ENCODE data around the gene HSPA14.

DNA sequence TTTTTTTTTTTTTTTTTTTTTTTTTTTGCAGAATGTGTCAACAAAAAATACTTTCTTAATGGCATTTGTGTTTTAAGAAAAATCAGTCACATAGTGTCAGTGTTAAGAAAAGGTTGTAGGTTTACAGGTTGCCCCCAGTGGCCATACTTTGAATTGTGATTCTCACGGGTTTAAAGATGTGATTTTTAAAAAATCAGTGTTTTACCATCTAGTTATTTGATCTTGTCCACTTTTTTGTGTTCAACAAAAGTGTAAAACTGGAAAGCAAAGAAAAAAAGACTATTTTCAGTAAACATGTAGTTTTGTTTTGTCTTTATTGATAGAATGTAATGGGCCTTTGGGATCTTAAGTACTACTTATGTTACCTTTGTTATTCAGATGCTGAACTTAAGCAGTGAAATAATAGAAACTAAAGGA lies 66.2 kb downstream of the HSPA14 start:
- TF ChIP-seq HNF4G (IDR thresholded peaks at IDR 0.05) (no peak), GABPA (IDR thresholded peaks at IDR 0.05 in 1 of 2, conservative IDR thresholded peaks at IDR 0.05 in 1 of 2) (no peak), EGR1 (IDR thresholded peaks at IDR 0.05; ENCODE audit: low read depth in 2 of 2) (no peak), YY1 (IDR thresholded peaks at IDR 0.05) (no peak), RAD21 (IDR thresholded peaks at IDR 0.05) (peak; percentile 55 to 57), TAF1 (conservative IDR thresholded peaks at IDR 0.05) (no peak)
- TF ChIP-seq, protein P1, sequence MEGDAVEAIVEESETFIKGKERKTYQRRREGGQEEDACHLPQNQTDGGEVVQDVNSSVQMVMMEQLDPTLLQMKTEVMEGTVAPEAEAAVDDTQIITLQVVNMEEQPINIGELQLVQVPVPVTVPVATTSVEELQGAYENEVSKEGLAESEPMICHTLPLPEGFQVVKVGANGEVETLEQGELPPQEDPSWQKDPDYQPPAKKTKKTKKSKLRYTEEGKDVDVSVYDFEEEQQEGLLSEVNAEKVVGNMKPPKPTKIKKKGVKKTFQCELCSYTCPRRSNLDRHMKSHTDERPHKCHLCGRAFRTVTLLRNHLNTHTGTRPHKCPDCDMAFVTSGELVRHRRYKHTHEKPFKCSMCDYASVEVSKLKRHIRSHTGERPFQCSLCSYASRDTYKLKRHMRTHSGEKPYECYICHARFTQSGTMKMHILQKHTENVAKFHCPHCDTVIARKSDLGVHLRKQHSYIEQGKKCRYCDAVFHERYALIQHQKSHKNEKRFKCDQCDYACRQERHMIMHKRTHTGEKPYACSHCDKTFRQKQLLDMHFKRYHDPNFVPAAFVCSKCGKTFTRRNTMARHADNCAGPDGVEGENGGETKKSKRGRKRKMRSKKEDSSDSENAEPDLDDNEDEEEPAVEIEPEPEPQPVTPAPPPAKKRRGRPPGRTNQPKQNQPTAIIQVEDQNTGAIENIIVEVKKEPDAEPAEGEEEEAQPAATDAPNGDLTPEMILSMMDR (IDR thresholded peaks at IDR 0.05; ENCODE audit: low read depth, low read length, missing input control) = peak; percentile 47
- TF ChIP-seq, protein P2, sequence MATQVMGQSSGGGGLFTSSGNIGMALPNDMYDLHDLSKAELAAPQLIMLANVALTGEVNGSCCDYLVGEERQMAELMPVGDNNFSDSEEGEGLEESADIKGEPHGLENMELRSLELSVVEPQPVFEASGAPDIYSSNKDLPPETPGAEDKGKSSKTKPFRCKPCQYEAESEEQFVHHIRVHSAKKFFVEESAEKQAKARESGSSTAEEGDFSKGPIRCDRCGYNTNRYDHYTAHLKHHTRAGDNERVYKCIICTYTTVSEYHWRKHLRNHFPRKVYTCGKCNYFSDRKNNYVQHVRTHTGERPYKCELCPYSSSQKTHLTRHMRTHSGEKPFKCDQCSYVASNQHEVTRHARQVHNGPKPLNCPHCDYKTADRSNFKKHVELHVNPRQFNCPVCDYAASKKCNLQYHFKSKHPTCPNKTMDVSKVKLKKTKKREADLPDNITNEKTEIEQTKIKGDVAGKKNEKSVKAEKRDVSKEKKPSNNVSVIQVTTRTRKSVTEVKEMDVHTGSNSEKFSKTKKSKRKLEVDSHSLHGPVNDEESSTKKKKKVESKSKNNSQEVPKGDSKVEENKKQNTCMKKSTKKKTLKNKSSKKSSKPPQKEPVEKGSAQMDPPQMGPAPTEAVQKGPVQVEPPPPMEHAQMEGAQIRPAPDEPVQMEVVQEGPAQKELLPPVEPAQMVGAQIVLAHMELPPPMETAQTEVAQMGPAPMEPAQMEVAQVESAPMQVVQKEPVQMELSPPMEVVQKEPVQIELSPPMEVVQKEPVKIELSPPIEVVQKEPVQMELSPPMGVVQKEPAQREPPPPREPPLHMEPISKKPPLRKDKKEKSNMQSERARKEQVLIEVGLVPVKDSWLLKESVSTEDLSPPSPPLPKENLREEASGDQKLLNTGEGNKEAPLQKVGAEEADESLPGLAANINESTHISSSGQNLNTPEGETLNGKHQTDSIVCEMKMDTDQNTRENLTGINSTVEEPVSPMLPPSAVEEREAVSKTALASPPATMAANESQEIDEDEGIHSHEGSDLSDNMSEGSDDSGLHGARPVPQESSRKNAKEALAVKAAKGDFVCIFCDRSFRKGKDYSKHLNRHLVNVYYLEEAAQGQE (IDR thresholded peaks at IDR 0.05) = no peak
- TF ChIP-seq, protein P3, sequence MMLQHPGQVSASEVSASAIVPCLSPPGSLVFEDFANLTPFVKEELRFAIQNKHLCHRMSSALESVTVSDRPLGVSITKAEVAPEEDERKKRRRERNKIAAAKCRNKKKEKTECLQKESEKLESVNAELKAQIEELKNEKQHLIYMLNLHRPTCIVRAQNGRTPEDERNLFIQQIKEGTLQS (IDR thresholded peaks at IDR 0.05) = no peak
- TF ChIP-seq, protein P4, sequence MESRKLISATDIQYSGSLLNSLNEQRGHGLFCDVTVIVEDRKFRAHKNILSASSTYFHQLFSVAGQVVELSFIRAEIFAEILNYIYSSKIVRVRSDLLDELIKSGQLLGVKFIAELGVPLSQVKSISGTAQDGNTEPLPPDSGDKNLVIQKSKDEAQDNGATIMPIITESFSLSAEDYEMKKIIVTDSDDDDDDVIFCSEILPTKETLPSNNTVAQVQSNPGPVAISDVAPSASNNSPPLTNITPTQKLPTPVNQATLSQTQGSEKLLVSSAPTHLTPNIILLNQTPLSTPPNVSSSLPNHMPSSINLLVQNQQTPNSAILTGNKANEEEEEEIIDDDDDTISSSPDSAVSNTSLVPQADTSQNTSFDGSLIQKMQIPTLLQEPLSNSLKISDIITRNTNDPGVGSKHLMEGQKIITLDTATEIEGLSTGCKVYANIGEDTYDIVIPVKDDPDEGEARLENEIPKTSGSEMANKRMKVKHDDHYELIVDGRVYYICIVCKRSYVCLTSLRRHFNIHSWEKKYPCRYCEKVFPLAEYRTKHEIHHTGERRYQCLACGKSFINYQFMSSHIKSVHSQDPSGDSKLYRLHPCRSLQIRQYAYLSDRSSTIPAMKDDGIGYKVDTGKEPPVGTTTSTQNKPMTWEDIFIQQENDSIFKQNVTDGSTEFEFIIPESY (IDR thresholded peaks at IDR 0.05) = no peak
- TF ChIP-seq, protein P5, sequence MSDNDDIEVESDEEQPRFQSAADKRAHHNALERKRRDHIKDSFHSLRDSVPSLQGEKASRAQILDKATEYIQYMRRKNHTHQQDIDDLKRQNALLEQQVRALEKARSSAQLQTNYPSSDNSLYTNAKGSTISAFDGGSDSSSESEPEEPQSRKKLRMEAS (IDR thresholded peaks at IDR 0.05) = no peak
